HCT116 (cell line): Measurements from ENCODE around the gene MCRIP2. TPM values are rescaled to one million over a fixed set of nuclear protein-coding genes. Genes with fewer than 3 reads are reported as not detected.

Experiments
- ATAC-seq: fragments of 200-7000 bp; cut with Tn5 transposase; 2 replicates; pipeline ENCODE4 v1.9.1; 2020; ENCODE audit warnings: mild to moderate bottlenecking, moderate library complexity
- BruUV-seq: library from RNA; stranded (reverse); fragments of 400-500 nt; replicated peaks from 2 replicates; lab custom pipeline; 2021; lab: Mats Ljungman, UMichigan
- CTCF ChIA-PET: fragments of 300-600 bp; sonication (Branson Sonifier 250); formaldehyde crosslinking; loops from one replicate; lab custom pipeline; 2021; ENCODE audit warnings: antibody characterized with exemption; lab: Charles Lee
- POLR2A ChIA-PET: fragments of 300-600, 350-600 bp; sonication (Branson Sonifier 250); formaldehyde crosslinking; loops from one replicate; lab custom pipeline; 2021; ENCODE audit warnings: antibody characterized with exemption; lab: Charles Lee
- RAD21 ChIA-PET, 2 experiments: fragments of 300-600 bp; sonication (Branson Sonifier 250); formaldehyde crosslinking; loops; one replicate each; lab custom pipeline; 2023; ENCODE audit warnings: low total read pairs in 2 of 2; ENCODE audit not compliant: uncharacterized antibody in 2 of 2, unreplicated experiment in 2 of 2, low non-redundant PET in 1 of 2; lab: Charles Lee
- DNase-seq: peaks from one replicate; pipeline ENCODE4 v3.0.0-alpha.2; 2010; ENCODE audit warnings: low read depth, low spot score
- H2AFZ ChIP-seq: fragments of 200-600 bp; shearing (Covaris generic), sonication (generic); 2 replicates; pipeline ENCODE4 v1.6.1; 2017; ENCODE audit warnings: low read depth, mixed run types, mixed read lengths, antibody characterized with exemption, low read length; ENCODE audit not compliant: poor library complexity, severe bottlenecking
- H3K27ac ChIP-seq: 2 replicates; pipeline ENCODE4 v1.5.1; 2012; ENCODE audit warnings: low read depth, low read length
- H3K27me3 ChIP-seq: fragments of 200-600 bp; sonication (generic); 2 replicates; pipeline ENCODE4 v1.6.1; 2016; ENCODE audit warnings: mixed run types, low read length, mixed read lengths; ENCODE audit not compliant: insufficient read depth
- H3K36me3 ChIP-seq, 2 experiments: fragments of 200-500 bp in 1 of 2; fragments of 200-600 bp in 1 of 2; sonication (Bioruptor generic) in 1 of 2; sonication (generic) in 1 of 2; 2 replicates each; pipeline versions ENCODE4 v1.5.1 to v1.6.1; 2014 to 2016; ENCODE audit warnings: low read length in 2 of 2, inconsistent platforms in 1 of 2, mixed read lengths in 1 of 2, mixed run types in 1 of 2; ENCODE audit not compliant: insufficient read depth in 2 of 2, control insufficient read depth in 1 of 2
- H3K4me1 ChIP-seq, 2 experiments: fragments of 200-600 bp in 1 of 2; sonication (generic) in 1 of 2; 2 replicates each; pipeline versions ENCODE4 v1.5.1 to v1.6.1; 2012 to 2017; ENCODE audit warnings: low read length in 2 of 2, inconsistent platforms in 1 of 2, mild to moderate bottlenecking in 1 of 2, mixed read lengths in 1 of 2, mixed run types in 1 of 2, moderate library complexity in 1 of 2; ENCODE audit not compliant: insufficient read depth in 2 of 2, control insufficient read depth in 1 of 2
- H3K4me2 ChIP-seq: fragments of 200-600 bp; sonication (generic); 2 replicates; pipeline ENCODE4 v1.6.1; 2017; ENCODE audit warnings: mixed run types, low read length, mixed read lengths
- H3K4me3 ChIP-seq, 2 experiments: fragments of 200-600 bp in 1 of 2; sonication (generic) in 1 of 2; replicated peaks in 1 of 2; 2 replicates each; pipeline ENCODE4 v1.5.1; 2011 to 2016; ENCODE audit warnings: low read length in 2 of 2, control low read depth in 1 of 2, low read depth in 1 of 2, mild to moderate bottlenecking in 1 of 2, mixed read lengths in 1 of 2, mixed run types in 1 of 2
- H3K79me2 ChIP-seq: fragments of 200-600 bp; sonication (generic); 2 replicates; pipeline ENCODE4 v1.6.1; 2017; ENCODE audit warnings: mild to moderate bottlenecking, mixed run types, low read length, moderate library complexity, mixed read lengths; ENCODE audit not compliant: insufficient read depth
- H3K9ac ChIP-seq: fragments of 200-600 bp; sonication (generic); 2 replicates; pipeline ENCODE4 v1.6.1; 2016; ENCODE audit warnings: low read length, mixed read lengths
- H3K9me2 ChIP-seq: fragments of 200-600 bp; sonication (generic), shearing (Covaris generic); 2 replicates; pipeline ENCODE4 v1.6.1; 2017; ENCODE audit warnings: mixed run types, mild to moderate bottlenecking, moderate library complexity; ENCODE audit not compliant: insufficient read depth
- H3K9me3 ChIP-seq, 2 experiments: fragments of 200-500 bp in 1 of 2; fragments of 200-600 bp in 1 of 2; sonication (Bioruptor generic) in 1 of 2; sonication (generic) in 1 of 2; 2 replicates each; pipeline ENCODE4 v1.6.1; 2014 to 2017; ENCODE audit warnings: low read length in 2 of 2, mixed read lengths in 2 of 2, inconsistent platforms in 1 of 2, low read depth in 1 of 2, mild to moderate bottlenecking in 1 of 2, mixed run types in 1 of 2, moderate library complexity in 1 of 2; ENCODE audit not compliant: control insufficient read depth in 1 of 2, insufficient read depth in 1 of 2
- H4K20me1 ChIP-seq: fragments of 200-600 bp; sonication (generic), shearing (Covaris generic); 2 replicates; pipeline ENCODE4 v1.6.1; 2017; ENCODE audit warnings: mixed run types, mild to moderate bottlenecking, moderate library complexity; ENCODE audit not compliant: insufficient read depth
- CEBPB ChIP-seq: IDR thresholded peaks from 2 replicates; pipeline ENCODE4 v1.6.1; 2012; ENCODE audit warnings: low read depth
- CTCF ChIP-seq, 3 experiments: fragments of 200-600 bp in 1 of 3; sonication (generic) in 1 of 3; IDR thresholded peaks in 2 of 3; conservative IDR thresholded peaks in 1 of 3; 2 replicates each; pipeline ENCODE4 v1.5.1; 2012 to 2017; ENCODE audit warnings: low read depth in 2 of 3, low read length in 2 of 3, antibody characterized with exemption in 1 of 3, borderline replicate concordance in 1 of 3, control low read depth in 1 of 3, mild to moderate bottlenecking in 1 of 3, mixed read lengths in 1 of 3, mixed run types in 1 of 3, moderate library complexity in 1 of 3; ENCODE audit not compliant: insufficient read depth in 1 of 3
- ELF1 ChIP-seq: IDR thresholded peaks from 2 replicates; pipeline ENCODE4 v1.6.1; 2012; ENCODE audit warnings: low read depth, borderline replicate concordance
- EZH2 ChIP-seq: fragments of 200-600 bp; sonication (generic); IDR thresholded peaks from 2 replicates; pipeline ENCODE4 v1.6.1; 2017; ENCODE audit warnings: antibody characterized with exemption, mixed run types
- EZH2phosphoT487 ChIP-seq: fragments of 200-600 bp; IDR thresholded peaks from 2 replicates; pipeline ENCODE4 v1.6.1; 2018; ENCODE audit warnings: antibody characterized with exemption, borderline replicate concordance
- FOSL1 ChIP-seq: IDR thresholded peaks from 2 replicates; pipeline ENCODE4 v1.6.1; 2012; ENCODE audit warnings: low read depth
- MAX ChIP-seq: IDR thresholded peaks from 2 replicates; pipeline ENCODE4 v1.6.1; 2012
- POLR2A ChIP-seq: IDR thresholded peaks from 2 replicates; pipeline ENCODE4 v1.7.0; 2011; ENCODE audit warnings: borderline replicate concordance; ENCODE audit not compliant: insufficient read depth, insufficient read length; ENCODE audit errors: extremely low read depth
- POLR2AphosphoS5 ChIP-seq: IDR thresholded peaks from 2 replicates; pipeline ENCODE4 v1.6.1; 2011; ENCODE audit warnings: mild to moderate bottlenecking, low read depth, low read length, moderate library complexity
- RAD21 ChIP-seq: IDR thresholded peaks from 2 replicates; pipeline ENCODE4 v1.6.1; 2012; ENCODE audit warnings: low read depth, mild to moderate bottlenecking
- REST ChIP-seq: IDR thresholded peaks from 2 replicates; pipeline ENCODE4 v1.6.1; 2012; ENCODE audit warnings: low read depth
- SIN3A ChIP-seq: IDR thresholded peaks from 2 replicates; pipeline ENCODE4 v1.6.1; 2012; ENCODE audit warnings: low read depth
- TCF7L2 ChIP-seq: IDR thresholded peaks from 2 replicates; pipeline ENCODE4 v1.7.0; 2011; ENCODE audit warnings: borderline replicate concordance, inconsistent platforms; ENCODE audit not compliant: insufficient read depth, insufficient read length; ENCODE audit errors: extremely low read depth
- intact Hi-C: fragments of 100-400 bp; cut with micrococcal nuclease; formaldehyde crosslinking; loops from 2 replicates; pipeline ENCODE4 v1.10.0; 2022
- total RNA-seq: library from RNA; stranded (reverse); gene quantifications from one replicate; pipeline ENCODE4 v1.2.1, GENCODE V29; 2021; ENCODE audit not compliant: unreplicated experiment

The MCRIP2 gene
- total RNA-seq, 1 experiment from 2014 or later: 34.9 TPM

GRCh38 chr16:633336-634050 lies 8.1 kb upstream of the MCRIP2 start (continued):
- no peak for TF ChIP-seq MAX
- TF ChIP-seq REST: no peak
- no peak for TF ChIP-seq RAD21

GRCh38 chr16:634051-634670 lies 7.5 kb upstream of the MCRIP2 start:
- BruUV-seq: TSS peak; percentile 61
- Histone ChIP-seq H3K4me3 (no peak overlapping the region), H3K4me2 (no peak overlapping the region), H3K79me2 (peaks cover 15% of the 10 kb centered on the region; the same call in 1 of the 2 replicates), H3K27ac (no peak overlapping the region; the same call in 1 of the 2 replicates), H4K20me1 (no peaks in the 10 kb centered on the region), H3K36me3 (no peaks in the 10 kb centered on the region), H3K9me2 (no peaks in the 10 kb centered on the region), H2AFZ (no peak overlapping the region), H3K27me3 (no peaks in the 10 kb centered on the region), H3K9me3 (no peaks in the 10 kb centered on the region), H3K4me1 (peaks cover 3 to 21% of the 10 kb centered on the region in 2 experiments; a peak in 3 of 4 replicates), H3K9ac (no peak overlapping the region)
- RAD21 ChIA-PET: no interaction called here
- CTCF ChIA-PET: no interaction called here
- POLR2A ChIA-PET: no interaction called here
- DNase-seq (no peak), ATAC-seq (no peak)
- intact Hi-C loops: no loop called here
- no peak for TF ChIP-seq CTCF (IDR thresholded peaks at IDR 0.05 in 2 of 3, conservative IDR thresholded peaks at IDR 0.05 in 1 of 3; ENCODE audit: borderline replicate concordance in 1 of 3, insufficient read depth in 1 of 3, low read depth in 2 of 3, low read length in 2 of 3)
- TF ChIP-seq REST: no peak
- TF ChIP-seq EZH2phosphoT487: no peak
- TF ChIP-seq CEBPB: no peak
- no peak for TF ChIP-seq POLR2AphosphoS5
- no peak for TF ChIP-seq POLR2A
- no peak for TF ChIP-seq EZH2
- TF ChIP-seq TCF7L2: no peak
- TF ChIP-seq SIN3A: no peak
- no peak for TF ChIP-seq FOSL1
- no peak for TF ChIP-seq ELF1
